ENCODE measurements around the gene HDDC3.

DNA sequence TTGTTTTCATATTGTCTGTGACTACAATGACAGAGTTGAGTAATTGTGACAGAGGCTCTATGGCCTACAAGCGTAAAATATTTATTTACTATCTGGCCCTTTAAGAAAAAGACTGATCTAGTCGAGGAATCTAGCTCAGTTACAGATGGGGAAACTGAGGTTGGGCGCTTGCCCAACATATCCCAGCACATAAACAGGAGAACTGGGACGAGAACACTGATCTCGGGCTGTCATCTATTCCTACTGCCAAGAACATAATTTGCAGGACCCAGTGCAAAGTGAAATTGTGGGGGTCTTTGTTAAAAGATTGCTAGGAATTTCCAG is 46.1 kb downstream of the HDDC3 start:
- TF ChIP-seq EP300 (IDR thresholded peaks at IDR 0.05): no peak
- no peak for TF ChIP-seq POLR2A (IDR thresholded peaks at IDR 0.05; ENCODE audit: low read depth)
- TF ChIP-seq, protein P1, sequence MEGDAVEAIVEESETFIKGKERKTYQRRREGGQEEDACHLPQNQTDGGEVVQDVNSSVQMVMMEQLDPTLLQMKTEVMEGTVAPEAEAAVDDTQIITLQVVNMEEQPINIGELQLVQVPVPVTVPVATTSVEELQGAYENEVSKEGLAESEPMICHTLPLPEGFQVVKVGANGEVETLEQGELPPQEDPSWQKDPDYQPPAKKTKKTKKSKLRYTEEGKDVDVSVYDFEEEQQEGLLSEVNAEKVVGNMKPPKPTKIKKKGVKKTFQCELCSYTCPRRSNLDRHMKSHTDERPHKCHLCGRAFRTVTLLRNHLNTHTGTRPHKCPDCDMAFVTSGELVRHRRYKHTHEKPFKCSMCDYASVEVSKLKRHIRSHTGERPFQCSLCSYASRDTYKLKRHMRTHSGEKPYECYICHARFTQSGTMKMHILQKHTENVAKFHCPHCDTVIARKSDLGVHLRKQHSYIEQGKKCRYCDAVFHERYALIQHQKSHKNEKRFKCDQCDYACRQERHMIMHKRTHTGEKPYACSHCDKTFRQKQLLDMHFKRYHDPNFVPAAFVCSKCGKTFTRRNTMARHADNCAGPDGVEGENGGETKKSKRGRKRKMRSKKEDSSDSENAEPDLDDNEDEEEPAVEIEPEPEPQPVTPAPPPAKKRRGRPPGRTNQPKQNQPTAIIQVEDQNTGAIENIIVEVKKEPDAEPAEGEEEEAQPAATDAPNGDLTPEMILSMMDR (IDR thresholded peaks at IDR 0.05): no peak

Data from esophagus muscularis mucosa (tissue), 4 donors.